ENCODE data around the gene NHP2.

NHP2 gene

DNA sequence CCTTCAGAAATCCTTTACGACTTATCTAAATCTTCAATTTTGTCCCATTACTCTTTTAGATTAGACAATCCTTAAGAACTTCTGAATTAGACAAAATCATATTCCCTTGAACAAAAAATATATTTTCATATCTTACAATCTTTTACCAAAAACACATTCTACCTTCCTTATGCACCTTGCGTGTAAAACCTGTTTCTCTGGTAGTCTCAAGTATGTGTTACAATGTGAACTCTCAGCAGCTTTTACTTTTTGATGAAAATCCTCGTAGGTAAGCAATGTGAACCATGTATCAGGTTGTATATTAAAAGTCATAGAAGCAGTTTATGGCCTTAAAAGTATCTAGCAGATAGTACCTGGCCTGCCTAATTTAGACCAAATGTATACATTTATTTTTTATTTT lies 20.8 kb upstream of the NHP2 start:
- DNase-seq (ENCODE audit: low read depth in 2 of 2), result no peak

GRCh38 chr5:178170455-178170854 lies 16.8 kb upstream of the NHP2 start:
- no peak for DNase-seq (ENCODE audit: low read depth in 2 of 2)

DNA sequence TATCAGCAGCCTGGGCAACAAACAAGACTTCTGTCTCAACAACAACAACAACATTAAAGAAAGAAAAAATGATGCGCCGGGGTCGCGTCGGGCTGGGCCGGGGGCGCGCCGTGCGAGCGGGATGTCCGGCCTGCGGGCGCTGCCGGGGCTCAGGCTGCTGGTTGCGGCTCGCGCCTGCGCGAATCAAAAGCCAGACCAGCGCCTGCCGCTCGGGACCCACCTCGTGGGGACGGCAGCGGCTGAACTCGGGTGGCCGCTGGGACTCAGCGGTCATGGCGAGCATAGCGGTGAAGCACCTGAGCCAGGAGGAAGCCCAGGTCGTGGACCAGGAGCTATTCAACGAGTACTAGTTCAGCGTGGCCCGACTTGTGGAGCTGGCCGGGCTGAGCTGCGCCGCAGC lies 11.9 kb upstream of the NHP2 start:
- DNase-seq (ENCODE audit: low read depth in 2 of 2), result no peak

DNA sequence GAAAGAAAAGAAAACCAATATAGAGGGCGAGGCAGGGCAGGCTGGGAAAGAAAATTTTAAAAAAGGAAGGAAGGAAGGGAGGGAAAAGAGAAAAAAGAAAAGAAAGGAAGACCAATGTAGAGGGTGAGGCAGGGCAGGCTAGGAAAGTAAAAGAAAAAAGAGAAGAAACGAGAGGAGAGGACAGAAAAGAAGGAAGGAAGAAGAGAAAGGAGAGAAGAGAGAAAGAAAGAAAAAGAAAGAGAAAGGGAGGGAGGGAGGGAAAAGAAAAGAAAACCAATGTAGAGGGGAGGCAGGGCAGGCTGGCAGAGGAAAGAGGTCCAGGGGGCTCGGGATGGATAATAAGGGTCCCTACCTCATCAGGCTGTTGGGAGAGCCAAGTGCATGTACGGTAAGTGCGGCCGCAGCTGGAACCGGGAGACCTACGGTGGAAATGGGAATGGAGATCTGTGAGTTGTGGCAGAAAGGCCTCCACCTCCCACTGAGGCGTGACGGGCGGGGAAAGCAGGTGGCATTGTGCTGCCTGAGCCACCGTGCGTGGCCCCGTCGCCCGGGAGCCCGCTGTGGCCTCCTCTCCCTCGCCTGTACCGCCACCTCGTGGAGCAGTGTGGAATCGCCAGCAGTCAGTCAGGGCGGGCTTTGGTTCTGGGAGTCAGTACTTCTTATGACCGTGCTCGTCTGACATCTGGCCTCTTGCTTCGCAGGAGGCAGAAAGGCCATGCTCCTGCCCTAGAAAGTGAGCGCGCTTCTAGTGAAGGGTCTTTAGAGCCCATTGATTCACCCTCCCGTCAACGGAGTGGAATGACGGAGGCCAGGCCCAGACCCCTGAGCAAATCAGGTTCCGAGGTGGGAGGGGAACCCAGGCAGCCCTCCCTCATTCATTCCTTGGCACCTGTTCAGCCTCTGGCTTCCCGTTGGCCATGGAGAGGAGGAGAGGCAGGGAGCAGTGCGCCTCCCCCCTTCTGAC lies 10.4 kb upstream of the NHP2 start:
- peak; percentile 83 to 97 for DNase-seq (ENCODE audit: low read depth in 2 of 2)

- no peak for DNase-seq (ENCODE audit: low read depth in 2 of 2)
These were observed 8.8 kb upstream of the NHP2 start for GRCh38 chr5:178162481-178162880.

DNA sequence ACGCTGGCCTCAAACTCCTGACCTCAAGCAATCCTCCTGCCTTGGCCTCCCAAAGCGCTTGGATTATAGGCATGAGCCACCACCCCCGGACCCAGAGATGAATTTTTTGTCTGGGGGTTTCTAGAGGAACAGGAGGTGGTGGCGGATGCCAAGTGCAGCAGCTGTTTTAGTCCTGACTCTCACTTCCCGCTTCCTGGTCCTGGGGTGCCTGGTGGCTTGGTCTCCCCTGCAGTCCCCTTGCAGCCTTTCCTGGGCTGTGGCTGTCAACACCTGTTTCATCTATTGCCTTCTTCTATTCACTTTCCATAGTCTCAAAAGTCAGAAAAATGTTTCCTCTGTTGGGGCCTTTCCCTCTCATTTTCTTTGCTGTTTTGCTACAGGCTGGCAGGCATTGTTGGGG lies 6.5 kb upstream of the NHP2 start:
- no peak for DNase-seq (ENCODE audit: low read depth in 2 of 2)

DNA sequence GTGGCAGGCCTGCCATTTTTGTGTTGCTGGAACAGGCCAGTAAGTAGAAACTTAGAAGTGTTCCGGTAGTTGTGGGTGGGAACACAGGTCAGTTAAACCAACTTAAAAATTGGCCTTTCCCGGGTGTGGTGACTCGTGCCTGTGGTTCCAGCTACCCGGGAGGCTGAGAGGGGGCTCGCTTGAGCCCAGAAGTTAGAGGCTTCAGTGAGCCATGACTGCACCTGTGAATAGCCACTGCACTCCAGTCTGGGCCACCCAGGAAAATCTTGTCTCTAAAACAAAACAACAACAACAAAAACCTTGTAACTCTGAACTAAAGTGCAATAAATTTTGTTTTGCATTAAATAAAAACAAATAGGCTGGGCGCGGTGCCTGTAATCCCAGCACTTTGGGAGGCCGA lies 1.4 kb upstream of the NHP2 start:
- no peak for DNase-seq (ENCODE audit: low read depth in 2 of 2)

- DNase-seq (ENCODE audit: low read depth in 2 of 2), result no peak
These were observed 917 bp downstream of the NHP2 start for GRCh38 chr5:178152491-178153444.

- no peak for DNase-seq (ENCODE audit: low read depth in 2 of 2)
These were observed 2.5 kb downstream of the NHP2 start for GRCh38 chr5:178150977-178151734.

GRCh38 chr5:178149199-178149932 lies 4.3 kb downstream of the NHP2 start:
- peak in 1 of 2 donors; percentile 14 for DNase-seq (ENCODE audit: low read depth in 2 of 2)

- DNase-seq (ENCODE audit: low read depth in 2 of 2), result no peak
These were observed 6.3 kb downstream of the NHP2 start for GRCh38 chr5:178147406-178147805.

GRCh38 chr5:178145965-178146820 lies 7.5 kb downstream of the NHP2 start:
- peak; percentile 60 to 64 for DNase-seq (ENCODE audit: low read depth in 2 of 2)

DNA sequence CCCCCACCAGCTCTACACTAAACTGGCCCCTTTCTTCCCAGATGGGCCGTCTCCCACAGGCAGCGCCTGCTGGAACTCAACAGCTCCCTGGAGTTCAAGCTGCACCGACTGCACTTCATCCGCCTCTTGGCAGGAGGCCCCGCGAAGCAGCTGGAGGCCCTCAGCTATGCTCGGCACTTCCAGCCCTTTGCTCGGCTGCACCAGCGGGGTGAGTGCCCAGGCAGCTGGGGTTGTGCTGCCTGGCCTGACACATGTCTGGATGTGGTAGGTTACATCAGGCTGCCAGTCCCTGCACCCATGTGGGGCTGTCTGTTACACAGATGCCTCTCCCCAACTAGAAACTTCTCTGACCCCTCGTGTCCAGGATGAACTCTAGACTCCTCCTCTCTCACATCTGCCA lies 9.8 kb downstream of the NHP2 start:
- no peak for DNase-seq (ENCODE audit: low read depth in 2 of 2)

DNA sequence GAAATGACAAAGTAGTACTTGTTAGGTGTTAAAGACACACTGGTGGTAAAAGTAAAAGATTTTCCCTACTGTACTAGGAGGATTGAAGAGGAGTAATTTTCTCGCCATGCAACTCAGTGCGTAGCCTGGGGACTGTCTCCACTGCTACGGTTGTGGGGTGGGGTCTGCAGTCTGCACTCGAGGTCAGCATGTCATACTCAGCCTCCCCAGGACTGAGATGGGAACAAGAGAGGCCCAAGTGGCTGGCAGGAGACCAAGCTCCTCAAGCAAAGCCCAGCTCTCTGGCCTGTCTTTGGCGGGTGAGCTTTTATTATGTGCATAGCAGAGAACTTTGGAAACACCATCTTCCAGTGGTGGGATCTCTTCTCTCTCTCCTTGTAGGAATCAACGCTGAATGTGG lies 10.4 kb downstream of the NHP2 start:
- no peak for DNase-seq (ENCODE audit: low read depth in 2 of 2)

DNA sequence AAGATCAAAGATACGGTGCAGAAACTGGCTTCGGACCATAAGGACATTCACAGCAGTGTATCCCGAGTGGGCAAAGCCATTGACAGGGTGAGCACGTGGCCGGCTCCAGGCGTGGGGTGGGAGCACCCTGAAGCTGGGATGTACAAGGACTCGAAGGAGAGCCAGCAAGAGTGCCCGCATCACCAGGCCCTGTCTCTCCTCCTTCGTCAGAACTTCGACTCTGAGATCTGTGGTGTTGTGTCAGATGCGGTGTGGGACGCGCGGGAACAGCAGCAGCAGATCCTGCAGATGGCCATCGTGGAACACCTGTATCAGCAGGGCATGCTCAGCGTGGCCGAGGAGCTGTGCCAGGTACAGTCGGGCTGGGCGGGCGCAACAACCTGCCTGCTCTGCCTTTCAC lies 11.0 kb downstream of the NHP2 start:
- DNase-seq (ENCODE audit: low read depth in 2 of 2), result no peak

- DNase-seq (ENCODE audit: low read depth in 2 of 2), result no peak
These were observed 12.1 kb downstream of the NHP2 start for GRCh38 chr5:178141550-178141949.

GRCh38 chr5:178137991-178138390 lies 15.7 kb downstream of the NHP2 start:
- DNase-seq (ENCODE audit: low read depth in 2 of 2), result no peak

DNA sequence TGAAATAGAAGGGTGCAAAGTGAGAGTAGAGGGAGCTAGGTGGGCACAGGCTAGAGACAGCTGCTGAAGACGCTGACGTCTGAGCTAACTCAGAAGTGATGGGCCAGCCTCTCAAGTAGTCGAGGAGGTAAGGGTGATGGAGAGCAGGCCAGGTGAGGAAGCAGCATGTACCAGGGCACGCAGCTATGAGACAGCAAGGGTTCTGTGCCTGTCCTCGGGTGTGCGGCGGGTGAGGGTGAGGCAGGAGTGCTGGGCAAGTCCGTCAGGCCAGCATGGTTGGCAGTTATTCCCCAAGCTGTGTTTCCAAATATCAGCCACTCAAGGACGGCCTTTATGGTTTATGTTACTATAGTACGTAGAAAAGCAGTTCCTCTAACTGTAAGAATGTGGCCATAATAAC lies 16.7 kb downstream of the NHP2 start:
- no peak for DNase-seq (ENCODE audit: low read depth in 2 of 2)

DNA sequence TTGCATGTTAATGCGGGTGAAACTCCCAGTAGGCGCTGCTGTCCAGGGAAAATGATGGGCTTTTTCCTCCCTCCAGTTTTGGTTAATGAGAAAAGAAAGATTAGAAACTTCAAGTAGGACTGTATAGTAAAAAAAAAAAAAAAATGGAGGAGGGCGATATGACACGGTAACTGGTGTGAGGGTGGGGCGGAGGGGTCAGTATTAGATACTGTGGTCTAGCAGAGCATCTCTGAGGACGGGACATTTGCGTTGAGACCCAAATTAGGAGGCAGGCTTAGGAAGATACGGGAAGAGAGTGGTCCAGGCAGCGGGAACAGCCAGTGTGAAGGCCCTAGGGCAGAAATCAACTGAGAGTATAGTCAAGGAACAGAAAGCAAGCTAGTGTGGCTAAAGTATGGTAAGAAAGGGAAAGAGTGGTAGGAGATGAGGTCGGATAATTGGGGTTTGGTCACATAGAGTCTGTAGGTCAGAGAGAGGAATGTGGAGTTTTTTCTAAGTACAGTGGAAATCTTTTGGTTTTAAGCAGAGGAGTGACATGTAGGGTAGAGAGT lies 22.2 kb downstream of the NHP2 start:
- DNase-seq (ENCODE audit: low read depth in 2 of 2), result no peak
